Natural killer cell treated with Interleukin-12 subunit alpha and Interleukin-12 subunit beta and Interleukin-15 and Interleukin-18, amount 100 ng/mL, for 72 hours (primary cell): ENCODE results near the gene NDFIP2. TPM values are rescaled to one million over a fixed set of nuclear protein-coding genes. Genes with fewer than 3 reads are reported as not detected.

ENCODE experiments used
- ATAC-seq, 2 donors: fragments of 150-1000 bp; cut with Tn5 transposase in 1 of 2; sonication (Bioruptor Pico), chemical (Tn5 transposase) in 1 of 2; 2 replicates each; pipeline ENCODE4 v1.10.0; 2021
- DNase-seq: peaks from one replicate; pipeline ENCODE4 v3.0.0; 2022; ENCODE audit warnings: low spot score
- H3K27ac Mint-ChIP-seq, 2 donors: 1 replicate in 1 of 2; 2 replicates in 1 of 2; pipeline ENCODE4 v1.8.0; 2022; ENCODE audit warnings: mixed read lengths in 2 of 2, mild to moderate bottlenecking in 1 of 2, moderate library complexity in 1 of 2
- H3K27me3 Mint-ChIP-seq, 2 donors: 1 replicate in 1 of 2; 2 replicates in 1 of 2; pipeline ENCODE4 v1.8.0; 2022; ENCODE audit warnings: mixed read lengths in 2 of 2
- H3K36me3 Mint-ChIP-seq: one replicate; pipeline ENCODE4 v1.8.0; 2022; ENCODE audit warnings: mixed read lengths
- H3K4me1 Mint-ChIP-seq, 2 donors: 1 replicate in 1 of 2; 2 replicates in 1 of 2; pipeline ENCODE4 v1.8.0; 2022; ENCODE audit warnings: low read depth in 2 of 2, mixed read lengths in 2 of 2, mild to moderate bottlenecking in 1 of 2
- H3K4me3 Mint-ChIP-seq: one replicate; pipeline ENCODE4 v1.8.0; 2022; ENCODE audit warnings: mixed read lengths
- H3K9me3 Mint-ChIP-seq: 2 replicates; pipeline ENCODE4 v1.8.0; 2022; ENCODE audit warnings: mixed read lengths
- total RNA-seq, 2 donors: library from RNA; stranded (reverse); gene quantifications; one replicate each; pipeline ENCODE4 v1.2.3, GENCODE V29; 2022

The NDFIP2 gene
- total RNA-seq, 2 donors from 2014 or later: 54.1 to 110 TPM

GRCh38 chr13:79468819-79469218 is 12.1 kb upstream of the NDFIP2 start:
- Mint-ChIP-seq H3K4me3 (no peak overlapping the region), H3K9me3 (no peaks in the 10 kb centered on the region), H3K27me3 (peaks cover 0 to 6% of the 10 kb centered on the region in 2 donors), H3K27ac (no peak overlapping the region), H3K36me3 (peaks cover 4% of the 10 kb centered on the region), H3K4me1 (peaks cover 5 to 10% of the 10 kb centered on the region in 2 donors)
- ATAC-seq: no peak
- no peak for DNase-seq

GRCh38 chr13:79469608-79470007 is 11.3 kb upstream of the NDFIP2 start:
- Mint-ChIP-seq H3K4me1 (peaks cover 10% of the 10 kb centered on the region in 2 donors), H3K4me3 (no peak overlapping the region), H3K27ac (peak overlapping the region in 1 of 2 donors; percentile 64), H3K27me3 (peaks cover 0 to 6% of the 10 kb centered on the region in 2 donors), H3K36me3 (peaks cover 10% of the 10 kb centered on the region), H3K9me3 (peaks cover 5% of the 10 kb centered on the region)
- DNase-seq: no peak
- no peak for ATAC-seq

GRCh38 chr13:79470666-79471065 is 10.3 kb upstream of the NDFIP2 start:
- H3K9me3 Mint-ChIP-seq: peaks cover 9% of the 10 kb centered on the region
- no peak for ATAC-seq
- no peak overlapping the region for H3K4me3 Mint-ChIP-seq
- H3K36me3 Mint-ChIP-seq: peaks cover 12% of the 10 kb centered on the region
- peaks cover 0 to 6% of the 10 kb centered on the region in 2 donors for H3K27me3 Mint-ChIP-seq
- DNase-seq: no peak
- no peak overlapping the region for H3K27ac Mint-ChIP-seq
- peaks cover 10% of the 10 kb centered on the region in 2 donors for H3K4me1 Mint-ChIP-seq

- Mint-ChIP-seq H3K4me3 (no peak overlapping the region), H3K27ac (no peak overlapping the region), H3K27me3 (peaks cover 0 to 3% of the 10 kb centered on the region in 2 donors), H3K9me3 (peaks cover 9% of the 10 kb centered on the region), H3K4me1 (peaks cover 18% of the 10 kb centered on the region in 2 donors), H3K36me3 (peaks cover 9% of the 10 kb centered on the region)
- ATAC-seq (no peak), DNase-seq (no peak)
Measured at GRCh38 chr13:79475569-79475968, 5.4 kb upstream of the NDFIP2 start.

GRCh38 chr13:79477968-79478367 is 3.0 kb upstream of the NDFIP2 start:
- H3K27me3 Mint-ChIP-seq: no peaks in the 10 kb centered on the region
- DNase-seq (no peak), ATAC-seq (no peak)
- no peak overlapping the region for H3K27ac Mint-ChIP-seq
- peaks cover 14% of the 10 kb centered on the region for H3K36me3 Mint-ChIP-seq
- H3K4me3 Mint-ChIP-seq: no peak overlapping the region
- peaks cover 9% of the 10 kb centered on the region for H3K9me3 Mint-ChIP-seq
- peaks cover 33 to 37% of the 10 kb centered on the region in 2 donors for H3K4me1 Mint-ChIP-seq

GRCh38 chr13:79479882-79480281 is 1.1 kb upstream of the NDFIP2 start:
- H3K36me3 Mint-ChIP-seq: peaks cover 5% of the 10 kb centered on the region
- H3K9me3 Mint-ChIP-seq: peaks cover under 1% of the 10 kb centered on the region
- H3K27me3 Mint-ChIP-seq: no peaks in the 10 kb centered on the region
- DNase-seq (no peak), ATAC-seq (no peak)
- peaks cover 35 to 43% of the 10 kb centered on the region in 2 donors for H3K4me1 Mint-ChIP-seq
- H3K4me3 Mint-ChIP-seq: peak overlapping the region; percentile 96
- peak overlapping the region; percentile 94 to 95 for H3K27ac Mint-ChIP-seq

GRCh38 chr13:79481685-79482052 is 714 bp downstream of the NDFIP2 start:
- Mint-ChIP-seq H3K9me3 (no peaks in the 10 kb centered on the region), H3K36me3 (peaks cover 13% of the 10 kb centered on the region), H3K27ac (peak overlapping the region; percentile 94 to 95), H3K4me1 (peaks cover 44 to 54% of the 10 kb centered on the region in 2 donors), H3K27me3 (peaks cover 0 to 2% of the 10 kb centered on the region in 2 donors), H3K4me3 (peak overlapping the region; percentile 96)
- peak; percentile 68 for DNase-seq
- ATAC-seq: peak; percentile 71 to 76

GRCh38 chr13:79482281-79482970 is 1.5 kb downstream of the NDFIP2 start:
- Mint-ChIP-seq H3K27me3 (peaks cover 0 to 2% of the 10 kb centered on the region in 2 donors), H3K9me3 (no peaks in the 10 kb centered on the region), H3K4me3 (peak overlapping the region; percentile 96), H3K27ac (peak overlapping the region; percentile 94 to 95), H3K4me1 (peaks cover 44 to 54% of the 10 kb centered on the region in 2 donors), H3K36me3 (peaks cover 13% of the 10 kb centered on the region)
- DNase-seq (no peak), ATAC-seq (no peak)

GRCh38 chr13:79483086-79483706 is 2.2 kb downstream of the NDFIP2 start:
- Mint-ChIP-seq H3K36me3 (peaks cover 17% of the 10 kb centered on the region), H3K4me1 (peaks cover 47 to 59% of the 10 kb centered on the region in 2 donors), H3K9me3 (no peaks in the 10 kb centered on the region), H3K27me3 (peaks cover 0 to 2% of the 10 kb centered on the region in 2 donors), H3K27ac (peak overlapping the region; percentile 62 to 95), H3K4me3 (peak overlapping the region; percentile 96)
- DNase-seq: no peak
- ATAC-seq: no peak

- H3K4me1 Mint-ChIP-seq: peaks cover 45 to 54% of the 10 kb centered on the region in 2 donors
- peak overlapping the region; percentile 11 for H3K4me3 Mint-ChIP-seq
- peaks cover 17% of the 10 kb centered on the region for H3K36me3 Mint-ChIP-seq
- ATAC-seq (no peak), DNase-seq (no peak)
- peaks cover 0 to 2% of the 10 kb centered on the region in 2 donors for H3K27me3 Mint-ChIP-seq
- no peaks in the 10 kb centered on the region for H3K9me3 Mint-ChIP-seq
- peak overlapping the region in 1 of 2 donors; percentile 95 for H3K27ac Mint-ChIP-seq
Measured at GRCh38 chr13:79485014-79485811, 4.3 kb downstream of the NDFIP2 start.

- peaks cover 42 to 47% of the 10 kb centered on the region in 2 donors for H3K4me1 Mint-ChIP-seq
- H3K9me3 Mint-ChIP-seq: no peaks in the 10 kb centered on the region
- peaks cover 0 to 2% of the 10 kb centered on the region in 2 donors for H3K27me3 Mint-ChIP-seq
- no peak overlapping the region for H3K27ac Mint-ChIP-seq
- DNase-seq (no peak), ATAC-seq (no peak)
- no peak overlapping the region for H3K4me3 Mint-ChIP-seq
- H3K36me3 Mint-ChIP-seq: peaks cover 15% of the 10 kb centered on the region
Measured at GRCh38 chr13:79486433-79487188, 5.7 kb downstream of the NDFIP2 start.

GRCh38 chr13:79490326-79490725 is 9.4 kb downstream of the NDFIP2 start:
- Mint-ChIP-seq H3K36me3 (peaks cover 12% of the 10 kb centered on the region), H3K27ac (no peak overlapping the region), H3K27me3 (peaks cover 0 to 2% of the 10 kb centered on the region in 2 donors), H3K9me3 (no peaks in the 10 kb centered on the region), H3K4me1 (peaks cover 38 to 61% of the 10 kb centered on the region in 2 donors), H3K4me3 (no peak overlapping the region)
- DNase-seq (no peak), ATAC-seq (no peak)

- no peak overlapping the region for H3K4me3 Mint-ChIP-seq
- H3K27ac Mint-ChIP-seq: no peak overlapping the region
Measured at GRCh38 chr13:79490824-79491223, 9.9 kb downstream of the NDFIP2 start.

More at GRCh38 chr13:79490824-79491223, 9.9 kb downstream of the NDFIP2 start:
- Mint-ChIP-seq H3K4me1 (peaks cover 37 to 61% of the 10 kb centered on the region in 2 donors), H3K36me3 (peaks cover 7% of the 10 kb centered on the region), H3K27me3 (peaks cover 0 to under 1% of the 10 kb centered on the region in 2 donors), H3K9me3 (no peaks in the 10 kb centered on the region)
- DNase-seq (no peak), ATAC-seq (no peak)
